Stimulated activated CD8-positive, alpha-beta memory T cell treated with anti-CD3 and anti-CD28 coated beads, Interleukin-12 subunit alpha, Interleukin-12 subunit beta, amount 100 ng/mL, for 24 hours (primary cell): Measurements from ENCODE around the gene MS4A10.
A peak's percentile ranks its signal among the peaks of the same experiment; 100 is the strongest.

ENCODE experiments used
- DNase-seq: peaks from one replicate; pipeline ENCODE4 v3.0.0-alpha.2; 2020; ENCODE audit errors: extremely low read depth

The MS4A10 gene

GRCh38 chr11:60765355-60765754 lies 19.8 kb upstream of the MS4A10 start:
- DNase-seq, result no peak

- no peak for DNase-seq
Observed at GRCh38 chr11:60766547-60766946, 18.6 kb upstream of the MS4A10 start.

- no peak for DNase-seq
Observed at GRCh38 chr11:60767388-60767811, 17.7 kb upstream of the MS4A10 start.

GRCh38 chr11:60768202-60768601 lies 16.9 kb upstream of the MS4A10 start:
- no peak for DNase-seq

DNA sequence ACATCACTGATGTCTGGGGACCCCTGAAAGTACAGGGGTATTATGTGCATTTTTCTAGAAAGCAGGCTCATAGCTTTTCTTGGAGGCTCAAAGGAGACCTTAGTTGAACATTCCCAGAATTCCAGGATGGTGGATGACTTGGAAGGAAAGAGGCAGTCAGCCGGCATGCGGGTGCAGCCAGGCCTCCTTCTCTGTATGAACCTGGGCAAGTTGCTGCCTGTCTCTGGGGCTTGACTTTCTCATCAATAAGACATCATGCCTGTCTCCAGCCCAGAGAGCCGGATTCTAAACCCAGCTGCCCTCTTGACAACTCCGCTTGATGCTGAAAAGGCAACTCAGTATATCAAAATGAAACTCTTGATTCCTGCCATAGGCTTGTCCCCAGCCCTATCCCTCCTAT lies 15.9 kb upstream of the MS4A10 start:
- DNase-seq, result no peak

GRCh38 chr11:60769811-60770210 lies 15.3 kb upstream of the MS4A10 start:
- DNase-seq, result no peak

- DNase-seq, result no peak
Observed at GRCh38 chr11:60771146-60771545, 14.0 kb upstream of the MS4A10 start.

- DNase-seq, result no peak
Observed at GRCh38 chr11:60771879-60772525, 13.1 kb upstream of the MS4A10 start.

- DNase-seq, result no peak
Observed at GRCh38 chr11:60772666-60773065, 12.5 kb upstream of the MS4A10 start.

GRCh38 chr11:60774726-60775125 lies 10.4 kb upstream of the MS4A10 start:
- no peak for DNase-seq

GRCh38 chr11:60775420-60775961 lies 9.6 kb upstream of the MS4A10 start:
- DNase-seq, result peak; percentile 49

GRCh38 chr11:60776167-60776566 lies 9.0 kb upstream of the MS4A10 start:
- DNase-seq, result no peak

DNA sequence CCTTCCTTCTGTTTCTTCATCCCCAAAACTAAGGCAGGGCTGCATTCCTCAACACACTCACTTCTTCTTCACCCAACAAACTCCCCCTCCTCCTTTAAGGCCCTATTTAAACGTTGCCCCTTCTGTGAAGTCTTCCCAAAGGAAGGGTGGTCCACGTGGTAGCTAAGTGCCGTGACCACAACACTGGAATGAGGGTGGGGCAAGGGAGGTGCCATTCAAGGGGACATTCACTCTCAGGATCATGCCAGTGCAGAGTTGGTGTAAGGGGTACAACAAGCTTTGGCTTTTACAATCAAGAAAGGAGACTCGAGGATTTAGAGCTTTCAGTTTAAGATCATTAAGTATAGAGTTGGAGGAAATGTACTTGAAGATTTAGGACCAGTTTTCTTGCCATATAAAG lies 8.0 kb upstream of the MS4A10 start:
- no peak for DNase-seq

DNA sequence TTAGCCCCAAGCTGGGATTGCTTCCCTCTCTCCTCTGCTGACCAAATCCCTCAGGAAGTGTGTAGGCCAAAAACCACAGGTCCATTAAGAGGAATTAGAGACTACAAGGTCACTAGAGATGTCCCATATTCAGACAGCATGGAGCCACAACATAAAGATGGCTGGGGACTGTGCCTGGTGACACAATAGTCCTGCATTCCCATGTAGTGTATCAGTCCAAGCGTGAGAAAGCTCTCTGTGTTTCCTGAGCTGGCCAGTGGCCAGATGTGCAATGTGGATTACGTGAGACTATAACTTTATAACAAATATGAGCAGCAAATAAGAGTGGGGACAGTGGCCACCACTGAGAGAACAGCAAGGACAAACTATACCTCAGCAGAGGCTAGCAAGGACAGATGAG lies 7.6 kb upstream of the MS4A10 start:
- no peak for DNase-seq

- no peak for DNase-seq
Observed at GRCh38 chr11:60780065-60780464, 5.1 kb upstream of the MS4A10 start.

GRCh38 chr11:60780774-60781173 lies 4.4 kb upstream of the MS4A10 start:
- no peak for DNase-seq

GRCh38 chr11:60781286-60781980 lies 3.7 kb upstream of the MS4A10 start:
- DNase-seq, result no peak

- DNase-seq, result no peak
Observed at GRCh38 chr11:60781981-60782316, 3.2 kb upstream of the MS4A10 start.

- DNase-seq, result no peak
Observed at GRCh38 chr11:60782393-60783140, 2.6 kb upstream of the MS4A10 start.

GRCh38 chr11:60783141-60783484 lies 2.0 kb upstream of the MS4A10 start:
- DNase-seq, result no peak

DNA sequence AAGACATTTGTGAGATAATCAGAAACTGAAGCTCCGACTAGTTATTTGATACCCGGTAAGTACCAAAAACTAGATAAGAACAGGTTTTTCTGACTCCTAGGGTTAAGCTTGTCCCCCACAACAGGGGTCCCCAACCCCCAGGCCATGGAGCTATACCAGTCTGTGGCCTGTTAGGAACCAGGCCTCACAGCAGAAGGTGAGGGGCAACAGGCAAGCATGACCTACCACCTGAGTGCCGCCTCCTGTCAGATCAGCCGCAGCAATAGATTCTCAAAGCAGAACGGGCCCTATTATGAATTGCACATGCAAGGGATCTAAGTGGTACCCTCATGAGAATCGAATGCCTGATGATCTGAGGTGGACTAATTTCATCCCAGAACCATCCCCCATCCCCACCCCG lies 1.2 kb upstream of the MS4A10 start:
- DNase-seq, result no peak

GRCh38 chr11:60785806-60786361 lies 751 bp downstream of the MS4A10 start:
- no peak for DNase-seq
